ENCODE measurements around the gene PSMB11.

PSMB11 gene

GRCh38 chr14:23056145-23056955, 14.3 kb downstream of the PSMB11 start:
- H3K27ac Mint-ChIP-seq = peak overlapping the region; percentile 73
- H3K9me3 Mint-ChIP-seq = no peaks in the 10 kb centered on the region
- H3K4me1 Mint-ChIP-seq (ENCODE audit: low read depth) = peaks cover 19% of the 10 kb centered on the region
- H3K36me3 Mint-ChIP-seq (ENCODE audit: low read depth) = peaks cover 17% of the 10 kb centered on the region
- H3K4me3 Mint-ChIP-seq = peak overlapping the region; percentile 88
- peaks cover 12% of the 10 kb centered on the region for H3K27me3 Mint-ChIP-seq (ENCODE audit: low read depth)

GRCh38 chr14:23056956-23057756, 15.1 kb downstream of the PSMB11 start, which contains the start of gene CDH24:
TSS of gene CDH24 (minus strand) at chr14:23057520. CDS start at chr14:23055733, 1,787 bp downstream.
- Mint-ChIP-seq H3K4me1 (ENCODE audit: low read depth) (peaks cover 19% of the 10 kb centered on the region), H3K36me3 (ENCODE audit: low read depth) (peaks cover 19% of the 10 kb centered on the region), H3K9me3 (no peaks in the 10 kb centered on the region), H3K27me3 (ENCODE audit: low read depth) (peaks cover 12% of the 10 kb centered on the region), H3K27ac (peak within 1 kb of the TSS; percentile 73), H3K4me3 (peak within 1 kb of the TSS; percentile 88)

- peaks cover 22% of the 10 kb centered on the region for H3K36me3 Mint-ChIP-seq (ENCODE audit: low read depth)
- peaks cover 12% of the 10 kb centered on the region for H3K27me3 Mint-ChIP-seq (ENCODE audit: low read depth)
- no peak overlapping the region for H3K27ac Mint-ChIP-seq
- no peaks in the 10 kb centered on the region for H3K9me3 Mint-ChIP-seq
- peak overlapping the region; percentile 81 for H3K4me3 Mint-ChIP-seq
- peaks cover 19% of the 10 kb centered on the region for H3K4me1 Mint-ChIP-seq (ENCODE audit: low read depth)
Observed at GRCh38 chr14:23057757-23058653, 16.0 kb downstream of the PSMB11 start.

- Mint-ChIP-seq H3K27ac (peak overlapping the region; percentile 38), H3K4me3 (peak overlapping the region; percentile 41), H3K27me3 (ENCODE audit: low read depth) (peaks cover 12% of the 10 kb centered on the region), H3K4me1 (ENCODE audit: low read depth) (peaks cover 19% of the 10 kb centered on the region), H3K36me3 (ENCODE audit: low read depth) (peaks cover 30% of the 10 kb centered on the region), H3K9me3 (no peaks in the 10 kb centered on the region)
Observed at GRCh38 chr14:23058654-23059504, 16.9 kb downstream of the PSMB11 start.

GRCh38 chr14:23060536-23061260, 18.7 kb downstream of the PSMB11 start:
- H3K4me1 Mint-ChIP-seq (ENCODE audit: low read depth) = peaks cover 19% of the 10 kb centered on the region
- no peaks in the 10 kb centered on the region for H3K9me3 Mint-ChIP-seq
- H3K27ac Mint-ChIP-seq = no peak overlapping the region
- no peak overlapping the region for H3K4me3 Mint-ChIP-seq
- H3K27me3 Mint-ChIP-seq (ENCODE audit: low read depth) = peaks cover 12% of the 10 kb centered on the region
- H3K36me3 Mint-ChIP-seq (ENCODE audit: low read depth) = peaks cover 42% of the 10 kb centered on the region

GRCh38 chr14:23062002-23062401, 20.0 kb downstream of the PSMB11 start:
- peaks cover 53% of the 10 kb centered on the region for H3K36me3 Mint-ChIP-seq (ENCODE audit: low read depth)
- H3K27ac Mint-ChIP-seq = no peak overlapping the region
- H3K9me3 Mint-ChIP-seq = no peaks in the 10 kb centered on the region
- peaks cover 1% of the 10 kb centered on the region for H3K27me3 Mint-ChIP-seq (ENCODE audit: low read depth)
- H3K4me3 Mint-ChIP-seq = no peak overlapping the region
- H3K4me1 Mint-ChIP-seq (ENCODE audit: low read depth) = peaks cover 12% of the 10 kb centered on the region

GRCh38 chr14:23063601-23064000, 21.6 kb downstream of the PSMB11 start:
- no peak overlapping the region for H3K4me3 Mint-ChIP-seq
- peaks cover 49% of the 10 kb centered on the region for H3K36me3 Mint-ChIP-seq (ENCODE audit: low read depth)
- H3K27ac Mint-ChIP-seq = no peak overlapping the region
- H3K27me3 Mint-ChIP-seq (ENCODE audit: low read depth) = no peaks in the 10 kb centered on the region
- H3K4me1 Mint-ChIP-seq (ENCODE audit: low read depth) = peaks cover 9% of the 10 kb centered on the region
- H3K9me3 Mint-ChIP-seq = no peaks in the 10 kb centered on the region

GRCh38 chr14:23066368-23066767, 24.4 kb downstream of the PSMB11 start:
- peaks cover 47% of the 10 kb centered on the region for H3K36me3 Mint-ChIP-seq (ENCODE audit: low read depth)
- H3K4me3 Mint-ChIP-seq = no peak overlapping the region
- no peaks in the 10 kb centered on the region for H3K9me3 Mint-ChIP-seq
- no peaks in the 10 kb centered on the region for H3K27me3 Mint-ChIP-seq (ENCODE audit: low read depth)
- H3K27ac Mint-ChIP-seq = no peak overlapping the region
- H3K4me1 Mint-ChIP-seq (ENCODE audit: low read depth) = peaks cover 22% of the 10 kb centered on the region

GRCh38 chr14:23066855-23067744, 25.1 kb downstream of the PSMB11 start:
- no peaks in the 10 kb centered on the region for H3K27me3 Mint-ChIP-seq (ENCODE audit: low read depth)
- peaks cover 52% of the 10 kb centered on the region for H3K36me3 Mint-ChIP-seq (ENCODE audit: low read depth)
- H3K4me3 Mint-ChIP-seq = no peak overlapping the region
- H3K9me3 Mint-ChIP-seq = no peaks in the 10 kb centered on the region
- peaks cover 30% of the 10 kb centered on the region for H3K4me1 Mint-ChIP-seq (ENCODE audit: low read depth)
- no peak overlapping the region for H3K27ac Mint-ChIP-seq

GRCh38 chr14:23067847-23068788, 26.1 kb downstream of the PSMB11 start:
- H3K9me3 Mint-ChIP-seq = no peaks in the 10 kb centered on the region
- peaks cover 32% of the 10 kb centered on the region for H3K4me1 Mint-ChIP-seq (ENCODE audit: low read depth)
- peaks cover 53% of the 10 kb centered on the region for H3K36me3 Mint-ChIP-seq (ENCODE audit: low read depth)
- H3K27me3 Mint-ChIP-seq (ENCODE audit: low read depth) = no peaks in the 10 kb centered on the region
- no peak overlapping the region for H3K4me3 Mint-ChIP-seq
- no peak overlapping the region for H3K27ac Mint-ChIP-seq

- peaks cover 46% of the 10 kb centered on the region for H3K36me3 Mint-ChIP-seq (ENCODE audit: low read depth)
- H3K9me3 Mint-ChIP-seq = no peaks in the 10 kb centered on the region
- H3K4me1 Mint-ChIP-seq (ENCODE audit: low read depth) = peaks cover 32% of the 10 kb centered on the region
- H3K27me3 Mint-ChIP-seq (ENCODE audit: low read depth) = no peaks in the 10 kb centered on the region
- H3K4me3 Mint-ChIP-seq = peak overlapping the region; percentile 70
- peak overlapping the region; percentile 18 for H3K27ac Mint-ChIP-seq
Observed at GRCh38 chr14:23068789-23069412, 26.9 kb downstream of the PSMB11 start.

All from T-helper 1 cell treated with Interleukin-12 subunit alpha and Interleukin-12 subunit beta and Interleukin-4 antibody, amounts not matched to agents 30 μg/mL and 1 μg/mL, for 36 hours (primary cell).